ENCODE results near the gene IL16.

IL16 gene

DNA sequence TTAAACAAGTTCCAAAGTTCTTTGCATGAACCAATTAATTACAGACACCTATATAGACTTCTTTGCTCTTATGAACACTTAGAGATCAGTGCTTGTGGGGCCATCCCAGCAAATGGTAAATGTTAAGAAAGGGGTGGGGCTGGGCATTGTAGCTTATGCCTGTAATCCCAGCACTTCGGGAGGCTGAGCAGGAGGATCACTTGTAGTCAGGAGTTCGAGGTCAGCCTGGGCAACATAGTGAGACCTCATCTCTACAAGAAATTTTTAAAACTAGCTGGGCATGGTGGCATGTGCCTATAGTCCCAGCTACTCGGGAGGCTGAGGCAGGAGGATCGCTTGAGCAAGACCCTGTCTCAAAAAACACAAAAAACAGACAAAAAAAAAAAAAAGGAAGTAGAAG is 146.7 kb downstream of the IL16 start:
- TF ChIP-seq FOXP2 (optimal IDR thresholded peaks at IDR 0.05; ENCODE audit: borderline replicate concordance, extremely low read depth, extremely low read length, insufficient read depth) (no peak), SIN3A (IDR thresholded peaks at IDR 0.05; ENCODE audit: borderline replicate concordance, insufficient read depth, low read length) (no peak), POLR2AphosphoS5 (IDR thresholded peaks at IDR 0.05; ENCODE audit: low read depth, low read length) (no peak), TAF1 (IDR thresholded peaks at IDR 0.05; ENCODE audit: borderline replicate concordance, insufficient read depth, low read length) (no peak)
- TF ChIP-seq, protein P1, sequence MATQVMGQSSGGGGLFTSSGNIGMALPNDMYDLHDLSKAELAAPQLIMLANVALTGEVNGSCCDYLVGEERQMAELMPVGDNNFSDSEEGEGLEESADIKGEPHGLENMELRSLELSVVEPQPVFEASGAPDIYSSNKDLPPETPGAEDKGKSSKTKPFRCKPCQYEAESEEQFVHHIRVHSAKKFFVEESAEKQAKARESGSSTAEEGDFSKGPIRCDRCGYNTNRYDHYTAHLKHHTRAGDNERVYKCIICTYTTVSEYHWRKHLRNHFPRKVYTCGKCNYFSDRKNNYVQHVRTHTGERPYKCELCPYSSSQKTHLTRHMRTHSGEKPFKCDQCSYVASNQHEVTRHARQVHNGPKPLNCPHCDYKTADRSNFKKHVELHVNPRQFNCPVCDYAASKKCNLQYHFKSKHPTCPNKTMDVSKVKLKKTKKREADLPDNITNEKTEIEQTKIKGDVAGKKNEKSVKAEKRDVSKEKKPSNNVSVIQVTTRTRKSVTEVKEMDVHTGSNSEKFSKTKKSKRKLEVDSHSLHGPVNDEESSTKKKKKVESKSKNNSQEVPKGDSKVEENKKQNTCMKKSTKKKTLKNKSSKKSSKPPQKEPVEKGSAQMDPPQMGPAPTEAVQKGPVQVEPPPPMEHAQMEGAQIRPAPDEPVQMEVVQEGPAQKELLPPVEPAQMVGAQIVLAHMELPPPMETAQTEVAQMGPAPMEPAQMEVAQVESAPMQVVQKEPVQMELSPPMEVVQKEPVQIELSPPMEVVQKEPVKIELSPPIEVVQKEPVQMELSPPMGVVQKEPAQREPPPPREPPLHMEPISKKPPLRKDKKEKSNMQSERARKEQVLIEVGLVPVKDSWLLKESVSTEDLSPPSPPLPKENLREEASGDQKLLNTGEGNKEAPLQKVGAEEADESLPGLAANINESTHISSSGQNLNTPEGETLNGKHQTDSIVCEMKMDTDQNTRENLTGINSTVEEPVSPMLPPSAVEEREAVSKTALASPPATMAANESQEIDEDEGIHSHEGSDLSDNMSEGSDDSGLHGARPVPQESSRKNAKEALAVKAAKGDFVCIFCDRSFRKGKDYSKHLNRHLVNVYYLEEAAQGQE (IDR thresholded peaks at IDR 0.05; ENCODE audit: insufficient read depth in 1 of 2, low read depth in 2 of 2, low read length in 2 of 2) = no peak

GRCh38 chr15:81346611-81347010 is 149.9 kb downstream of the IL16 start:
- no peak for TF ChIP-seq FOXP2 (optimal IDR thresholded peaks at IDR 0.05; ENCODE audit: borderline replicate concordance, extremely low read depth, extremely low read length, insufficient read depth)
- TF ChIP-seq, protein P1 (IDR thresholded peaks at IDR 0.05; ENCODE audit: insufficient read depth in 1 of 2, low read depth in 2 of 2, low read length in 2 of 2) = no peak
- no peak for TF ChIP-seq POLR2AphosphoS5 (IDR thresholded peaks at IDR 0.05; ENCODE audit: low read depth, low read length)
- no peak for TF ChIP-seq TAF1 (IDR thresholded peaks at IDR 0.05; ENCODE audit: borderline replicate concordance, insufficient read depth, low read length)
- TF ChIP-seq SIN3A (IDR thresholded peaks at IDR 0.05; ENCODE audit: borderline replicate concordance, insufficient read depth, low read length) = no peak

- TF ChIP-seq, protein P1 (IDR thresholded peaks at IDR 0.05; ENCODE audit: insufficient read depth in 1 of 2, low read depth in 2 of 2, low read length in 2 of 2) = no peak
- TF ChIP-seq SIN3A (IDR thresholded peaks at IDR 0.05; ENCODE audit: borderline replicate concordance, insufficient read depth, low read length) = no peak
- TF ChIP-seq TAF1 (IDR thresholded peaks at IDR 0.05; ENCODE audit: borderline replicate concordance, insufficient read depth, low read length) = no peak
- no peak for TF ChIP-seq FOXP2 (optimal IDR thresholded peaks at IDR 0.05; ENCODE audit: borderline replicate concordance, extremely low read depth, extremely low read length, insufficient read depth)
- TF ChIP-seq POLR2AphosphoS5 (IDR thresholded peaks at IDR 0.05; ENCODE audit: low read depth, low read length) = no peak
These were observed 151.2 kb downstream of the IL16 start for GRCh38 chr15:81347910-81348309.

GRCh38 chr15:81349271-81349670 is 152.6 kb downstream of the IL16 start:
- TF ChIP-seq FOXP2 (optimal IDR thresholded peaks at IDR 0.05; ENCODE audit: borderline replicate concordance, extremely low read depth, extremely low read length, insufficient read depth) = no peak
- no peak for TF ChIP-seq TAF1 (IDR thresholded peaks at IDR 0.05; ENCODE audit: borderline replicate concordance, insufficient read depth, low read length)
- TF ChIP-seq, protein P1 (IDR thresholded peaks at IDR 0.05; ENCODE audit: insufficient read depth in 1 of 2, low read depth in 2 of 2, low read length in 2 of 2) = no peak
- TF ChIP-seq SIN3A (IDR thresholded peaks at IDR 0.05; ENCODE audit: borderline replicate concordance, insufficient read depth, low read length) = no peak
- TF ChIP-seq POLR2AphosphoS5 (IDR thresholded peaks at IDR 0.05; ENCODE audit: low read depth, low read length) = no peak

DNA sequence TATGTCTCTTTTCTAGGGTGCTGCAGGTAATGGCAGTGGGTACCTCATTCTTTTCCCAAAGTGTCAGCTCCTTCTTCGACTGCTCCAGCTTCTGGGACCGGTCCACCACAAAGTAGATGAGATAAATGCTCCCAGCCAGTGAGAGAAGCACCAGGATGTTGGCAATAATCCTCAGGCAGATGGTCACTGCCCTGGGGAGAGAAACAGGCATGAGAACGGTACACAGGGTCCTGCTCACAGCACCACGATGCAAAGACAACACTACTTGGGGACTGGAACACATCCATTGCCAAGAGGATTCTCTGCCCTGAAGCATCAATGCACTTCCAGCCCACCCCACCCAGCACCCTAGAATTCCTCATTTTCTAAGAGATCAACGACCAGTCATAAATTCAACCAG is 155.0 kb downstream of the IL16 start:
- TF ChIP-seq FOXP2 (optimal IDR thresholded peaks at IDR 0.05; ENCODE audit: borderline replicate concordance, extremely low read depth, extremely low read length, insufficient read depth) (no peak), SIN3A (IDR thresholded peaks at IDR 0.05; ENCODE audit: borderline replicate concordance, insufficient read depth, low read length) (no peak), POLR2AphosphoS5 (IDR thresholded peaks at IDR 0.05; ENCODE audit: low read depth, low read length) (no peak), TAF1 (IDR thresholded peaks at IDR 0.05; ENCODE audit: borderline replicate concordance, insufficient read depth, low read length) (no peak)
- TF ChIP-seq, protein P1 (IDR thresholded peaks at IDR 0.05; ENCODE audit: insufficient read depth in 1 of 2, low read depth in 2 of 2, low read length in 2 of 2) = no peak
